ENCODE measurements around the gene TAS2R1. TPM values are rescaled to one million over a fixed set of nuclear protein-coding genes. Genes with fewer than 3 reads are reported as not detected.

TAS2R1 gene
- total RNA-seq, 1 donor from 2014 or later: not detected

DNA sequence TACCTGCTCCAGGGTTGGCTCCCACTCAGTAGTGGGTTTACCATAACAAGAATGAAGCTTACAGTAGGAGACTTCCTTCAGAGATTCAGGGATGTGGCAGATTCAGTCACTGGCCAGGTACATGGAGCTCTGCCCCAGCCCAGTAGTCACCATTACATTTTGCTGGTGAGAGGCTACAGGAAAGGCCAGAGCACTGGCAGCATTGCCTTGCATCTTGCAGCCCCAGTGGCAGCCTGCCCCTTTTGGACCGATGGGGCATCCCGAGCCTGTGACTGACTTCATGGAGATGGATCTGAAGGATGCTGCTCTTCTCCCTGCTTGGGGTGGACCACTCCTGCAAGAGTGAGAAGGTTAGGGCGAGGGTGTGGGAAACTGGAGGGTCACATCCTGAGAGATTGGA is 16.8 kb downstream of the TAS2R1 start:
- no peak overlapping the region for H3K27ac Mint-ChIP-seq (ENCODE audit: unreplicated experiment)
- no peak overlapping the region for H3K4me3 Mint-ChIP-seq (ENCODE audit: unreplicated experiment)
- H3K4me1 Mint-ChIP-seq (ENCODE audit: unreplicated experiment): peaks cover 4% of the 10 kb centered on the region
- no peaks in the 10 kb centered on the region for H3K27me3 Mint-ChIP-seq (ENCODE audit: unreplicated experiment)
- TF ChIP-seq, protein P1, sequence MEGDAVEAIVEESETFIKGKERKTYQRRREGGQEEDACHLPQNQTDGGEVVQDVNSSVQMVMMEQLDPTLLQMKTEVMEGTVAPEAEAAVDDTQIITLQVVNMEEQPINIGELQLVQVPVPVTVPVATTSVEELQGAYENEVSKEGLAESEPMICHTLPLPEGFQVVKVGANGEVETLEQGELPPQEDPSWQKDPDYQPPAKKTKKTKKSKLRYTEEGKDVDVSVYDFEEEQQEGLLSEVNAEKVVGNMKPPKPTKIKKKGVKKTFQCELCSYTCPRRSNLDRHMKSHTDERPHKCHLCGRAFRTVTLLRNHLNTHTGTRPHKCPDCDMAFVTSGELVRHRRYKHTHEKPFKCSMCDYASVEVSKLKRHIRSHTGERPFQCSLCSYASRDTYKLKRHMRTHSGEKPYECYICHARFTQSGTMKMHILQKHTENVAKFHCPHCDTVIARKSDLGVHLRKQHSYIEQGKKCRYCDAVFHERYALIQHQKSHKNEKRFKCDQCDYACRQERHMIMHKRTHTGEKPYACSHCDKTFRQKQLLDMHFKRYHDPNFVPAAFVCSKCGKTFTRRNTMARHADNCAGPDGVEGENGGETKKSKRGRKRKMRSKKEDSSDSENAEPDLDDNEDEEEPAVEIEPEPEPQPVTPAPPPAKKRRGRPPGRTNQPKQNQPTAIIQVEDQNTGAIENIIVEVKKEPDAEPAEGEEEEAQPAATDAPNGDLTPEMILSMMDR (IDR thresholded peaks at IDR 0.05): no peak
- peaks cover 14% of the 10 kb centered on the region for H3K9me3 Mint-ChIP-seq (ENCODE audit: unreplicated experiment)
- no peak for DNase-seq (ENCODE audit: extremely low spot score, unreplicated experiment)
- H3K36me3 Mint-ChIP-seq (ENCODE audit: unreplicated experiment): no peaks in the 10 kb centered on the region

- TF ChIP-seq, protein P1 (IDR thresholded peaks at IDR 0.05): no peak
- DNase-seq (ENCODE audit: extremely low spot score, unreplicated experiment): no peak
- Mint-ChIP-seq H3K9me3 (ENCODE audit: unreplicated experiment) (peaks cover 14% of the 10 kb centered on the region), H3K27me3 (ENCODE audit: unreplicated experiment) (no peaks in the 10 kb centered on the region), H3K27ac (ENCODE audit: unreplicated experiment) (no peak overlapping the region), H3K36me3 (ENCODE audit: unreplicated experiment) (no peaks in the 10 kb centered on the region), H3K4me3 (ENCODE audit: unreplicated experiment) (no peak overlapping the region), H3K4me1 (ENCODE audit: unreplicated experiment) (no peaks in the 10 kb centered on the region)
These were observed 19.2 kb downstream of the TAS2R1 start for GRCh38 chr5:9610969-9611368.

DNA sequence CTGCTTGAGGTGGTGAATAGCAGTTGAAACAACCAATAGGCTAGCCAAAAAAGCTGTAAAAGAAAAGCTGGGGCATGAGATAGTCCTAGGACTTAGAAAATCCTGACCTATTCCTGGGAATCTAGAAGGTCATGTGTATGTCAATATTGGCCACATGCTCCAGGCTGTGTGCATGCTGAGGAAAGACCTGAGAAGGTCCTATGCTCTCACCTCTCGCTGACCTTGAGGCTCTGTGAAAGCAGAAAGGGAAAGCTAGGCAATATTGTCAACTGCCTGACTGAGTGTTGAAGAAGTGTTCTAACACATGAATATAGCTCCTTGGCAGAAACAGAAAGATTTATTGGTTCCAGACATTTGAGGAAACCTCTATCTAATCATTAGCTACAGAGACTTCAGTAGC is 19.8 kb downstream of the TAS2R1 start:
- peaks cover 14% of the 10 kb centered on the region for H3K9me3 Mint-ChIP-seq (ENCODE audit: unreplicated experiment)
- H3K36me3 Mint-ChIP-seq (ENCODE audit: unreplicated experiment): no peaks in the 10 kb centered on the region
- DNase-seq (ENCODE audit: extremely low spot score, unreplicated experiment): no peak
- no peaks in the 10 kb centered on the region for H3K4me1 Mint-ChIP-seq (ENCODE audit: unreplicated experiment)
- H3K27me3 Mint-ChIP-seq (ENCODE audit: unreplicated experiment): no peaks in the 10 kb centered on the region
- TF ChIP-seq, protein P1 (IDR thresholded peaks at IDR 0.05): no peak
- no peak overlapping the region for H3K27ac Mint-ChIP-seq (ENCODE audit: unreplicated experiment)
- H3K4me3 Mint-ChIP-seq (ENCODE audit: unreplicated experiment): no peak overlapping the region

DNA sequence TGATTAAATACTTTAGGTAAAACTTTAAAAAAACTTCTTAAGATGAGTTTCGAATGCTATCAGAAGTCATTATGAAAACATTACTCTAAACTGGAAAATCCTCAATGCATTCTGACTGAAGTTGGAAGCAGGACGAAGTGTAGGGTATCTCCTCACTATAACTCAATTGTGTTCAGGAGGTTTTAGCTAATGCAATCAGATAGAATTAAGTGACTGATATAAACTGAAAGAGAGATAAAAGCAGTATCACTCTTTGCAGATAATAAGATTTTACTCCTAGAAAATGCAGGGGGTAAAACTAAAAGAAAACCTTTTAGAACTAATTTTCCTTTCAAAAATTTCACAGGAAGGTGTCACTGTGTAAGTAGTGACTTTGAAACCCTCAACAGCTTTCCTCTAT is 22.1 kb downstream of the TAS2R1 start:
- H3K27ac Mint-ChIP-seq (ENCODE audit: unreplicated experiment): no peak overlapping the region
- DNase-seq (ENCODE audit: extremely low spot score, unreplicated experiment): no peak
- H3K4me3 Mint-ChIP-seq (ENCODE audit: unreplicated experiment): no peak overlapping the region
- peaks cover 14% of the 10 kb centered on the region for H3K9me3 Mint-ChIP-seq (ENCODE audit: unreplicated experiment)
- H3K36me3 Mint-ChIP-seq (ENCODE audit: unreplicated experiment): no peaks in the 10 kb centered on the region
- TF ChIP-seq, protein P1 (IDR thresholded peaks at IDR 0.05): no peak
- no peaks in the 10 kb centered on the region for H3K4me1 Mint-ChIP-seq (ENCODE audit: unreplicated experiment)
- H3K27me3 Mint-ChIP-seq (ENCODE audit: unreplicated experiment): no peaks in the 10 kb centered on the region

GRCh38 chr5:9605041-9605838 is 24.9 kb downstream of the TAS2R1 start:
- Mint-ChIP-seq H3K9me3 (ENCODE audit: unreplicated experiment) (no peaks in the 10 kb centered on the region), H3K27ac (ENCODE audit: unreplicated experiment) (no peak overlapping the region), H3K4me1 (ENCODE audit: unreplicated experiment) (no peaks in the 10 kb centered on the region), H3K27me3 (ENCODE audit: unreplicated experiment) (no peaks in the 10 kb centered on the region), H3K36me3 (ENCODE audit: unreplicated experiment) (no peaks in the 10 kb centered on the region), H3K4me3 (ENCODE audit: unreplicated experiment) (no peak overlapping the region)
- no peak for DNase-seq (ENCODE audit: extremely low spot score, unreplicated experiment)
- TF ChIP-seq, protein P1 (IDR thresholded peaks at IDR 0.05): no peak

Data from osteocyte (in vitro differentiated cells).